Stimulated activated CD4-positive, alpha-beta T cell treated with anti-CD3 and anti-CD28 coated beads, Interleukin-2, amount 100 ng/mL, for 4 hours (primary cell): ENCODE measurements around the gene ERCC5.
A peak's percentile ranks its signal among the peaks of the same experiment; 100 is the strongest.

Experiments used
- DNase-seq: peaks from one replicate; pipeline ENCODE4 v3.0.0-alpha.2; 2020; ENCODE audit warnings: low read depth

Gene ERCC5

DNA sequence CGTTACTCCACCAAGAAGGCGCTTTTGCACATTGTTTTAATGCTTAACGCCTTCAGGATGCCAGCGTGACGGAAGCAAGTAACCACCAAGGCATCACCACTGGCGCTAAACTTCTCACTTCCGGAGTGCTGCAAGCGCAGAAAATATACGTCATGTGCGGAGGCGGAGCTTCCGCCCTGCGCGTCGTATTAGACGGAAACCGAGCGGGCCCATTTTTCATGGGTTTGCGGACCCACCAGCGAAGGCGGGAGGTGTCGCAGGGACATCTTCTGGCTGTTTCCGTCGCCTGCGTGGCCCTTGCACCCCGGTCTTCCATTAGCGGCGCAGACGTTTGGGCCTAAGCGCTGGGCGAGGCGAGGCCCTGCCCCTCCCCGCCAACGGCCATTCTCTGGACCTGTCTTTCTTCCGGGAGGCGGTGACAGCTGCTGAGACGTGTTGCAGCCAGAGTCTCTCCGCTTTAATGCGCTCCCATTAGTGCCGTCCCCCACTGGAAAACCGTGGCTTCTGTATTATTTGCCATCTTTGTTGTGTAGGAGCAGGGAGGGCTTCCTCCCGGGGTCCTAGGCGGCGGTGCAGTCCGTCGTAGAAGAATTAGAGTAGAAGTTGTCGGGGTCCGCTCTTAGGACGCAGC, at the start of gene ERCC5:
Gene ERCC5, plus strand, starts transcription at position 403 of the 631 bp plus-strand sequence. CDS start 235 bp downstream, outside the sequence.
- DNase-seq = peak; percentile 92

DNA sequence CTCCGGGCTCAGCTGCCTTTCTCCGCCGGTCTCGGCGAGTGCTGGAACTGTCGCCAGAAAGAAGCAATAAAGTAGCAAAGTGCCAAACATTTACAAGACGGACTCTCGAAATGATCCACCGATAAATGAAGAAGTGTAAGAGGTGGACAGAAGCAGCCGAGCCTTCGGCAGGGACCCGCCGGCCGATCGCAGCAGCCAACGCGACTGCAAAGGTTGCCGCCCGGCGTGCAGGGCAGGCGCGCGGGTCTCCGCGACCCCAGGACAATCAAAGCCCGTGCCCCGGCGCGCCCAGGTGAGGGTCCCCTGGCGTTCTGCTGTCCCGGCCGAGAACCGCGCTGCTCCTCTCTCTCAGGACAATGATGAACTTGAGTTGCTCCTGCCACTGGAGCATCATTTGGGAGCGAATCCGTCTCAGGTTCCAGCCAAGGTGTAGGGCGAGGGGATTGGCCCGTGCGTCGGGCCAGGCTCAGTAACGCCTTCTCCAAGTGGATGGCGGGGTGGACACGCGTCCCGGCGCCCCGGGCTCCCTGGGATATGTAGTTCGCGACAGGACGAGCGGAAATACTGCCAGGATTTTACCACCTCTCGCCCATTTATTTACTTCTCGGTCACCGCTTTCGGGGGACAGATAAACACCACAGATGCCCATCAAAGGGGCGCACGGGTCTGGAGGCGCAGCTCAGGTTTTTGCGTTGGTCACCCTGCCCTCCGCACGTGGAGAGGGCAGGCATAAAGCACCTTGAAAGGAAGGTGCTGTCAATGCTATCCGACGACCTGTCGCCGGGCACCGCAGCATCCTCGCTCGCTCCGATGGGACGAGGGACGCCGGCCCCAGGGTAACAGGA, 47.0 kb upstream of the ERCC5 start, which contains the start of the genes BIVM and POGLUT2:
Gene BIVM, plus strand, starts transcription at position 539 of the 845 bp plus-strand sequence. CDS start 8,149 bp downstream, outside the sequence.
Gene POGLUT2, minus strand, starts transcription at position 396 of the 845 bp plus-strand sequence. Its CDS starts 306 bp downstream, at position 90.
- DNase-seq = no peak

DNA sequence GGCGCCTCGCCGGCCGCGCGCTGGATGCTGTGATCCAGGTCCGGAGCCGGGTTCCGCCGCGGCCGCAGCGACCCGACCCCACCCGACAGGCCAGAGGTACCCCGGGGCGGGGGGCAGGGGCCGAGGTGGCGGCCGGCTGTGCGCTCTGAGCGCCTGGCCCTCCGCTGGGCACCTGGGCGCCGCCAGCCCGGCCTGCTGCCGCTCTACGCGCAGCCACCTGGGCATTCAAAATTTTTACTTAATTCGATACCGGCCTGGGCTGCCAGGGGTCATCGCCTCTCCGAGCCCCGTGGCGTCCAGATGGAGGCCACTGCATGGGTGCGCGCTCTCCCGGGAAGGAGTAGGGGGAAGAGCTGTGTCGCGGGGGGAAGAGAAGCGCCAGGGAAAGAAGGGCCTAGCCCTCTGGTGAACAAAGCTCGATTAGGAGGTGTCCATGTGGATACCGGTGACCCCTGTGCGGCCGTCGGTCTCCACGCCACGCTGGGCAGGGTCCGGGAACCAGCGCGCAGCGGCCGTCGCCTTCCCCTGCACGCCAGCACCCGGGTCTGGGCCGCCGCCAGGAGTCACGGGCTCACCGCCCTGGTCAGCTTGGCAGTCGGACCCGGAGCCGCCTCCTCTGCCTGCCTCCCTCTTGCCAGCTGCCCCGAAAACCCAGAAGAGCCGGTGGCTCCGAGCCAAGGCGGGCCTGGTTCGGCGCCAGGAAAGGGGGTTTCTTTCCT, 46.2 kb upstream of the ERCC5 start:
- no peak for DNase-seq

DNA sequence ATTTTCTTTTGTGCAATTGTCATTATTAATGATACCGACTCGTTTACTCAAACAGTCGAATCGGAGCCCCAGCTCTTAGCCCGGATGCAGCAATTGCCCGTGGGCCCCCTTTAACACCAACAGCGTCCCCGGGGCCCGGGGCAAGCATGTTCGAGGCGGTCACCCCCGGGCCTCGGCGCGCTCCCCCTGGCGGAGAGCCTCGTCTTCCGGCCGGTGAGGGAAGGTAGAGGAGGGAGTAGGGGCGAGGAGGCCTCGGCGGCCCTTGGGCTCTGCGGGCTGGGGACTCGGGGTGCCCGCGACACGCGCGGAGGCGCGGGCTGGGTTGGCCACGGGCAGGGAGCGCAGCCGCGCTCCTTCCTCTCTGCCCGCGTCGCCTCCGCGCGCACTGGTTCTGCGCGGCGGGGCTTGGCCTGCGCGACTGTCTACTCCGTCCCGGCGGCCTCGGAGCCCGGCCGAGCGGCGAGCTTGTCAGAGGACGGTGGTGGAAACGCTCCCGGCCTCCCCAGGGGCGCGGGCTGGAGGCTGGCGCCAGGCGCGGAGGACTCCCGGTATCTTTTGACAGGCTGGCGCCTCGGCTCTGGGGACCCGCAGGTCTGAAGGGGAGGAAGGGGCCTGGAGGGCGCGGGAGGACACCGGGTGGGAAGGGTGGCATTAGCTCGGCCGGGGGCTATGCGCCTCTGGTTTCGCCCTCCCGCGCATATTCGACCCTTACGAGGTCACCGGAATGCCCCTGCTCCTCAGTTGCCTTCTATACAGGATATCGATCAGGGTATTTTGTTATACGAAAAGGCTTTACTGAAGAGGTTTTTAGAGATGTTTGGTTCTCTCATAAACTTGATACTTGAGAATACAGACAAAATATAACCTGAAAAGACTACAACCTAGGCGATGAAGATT, 45.4 kb upstream of the ERCC5 start:
- DNase-seq = peak; percentile 67

DNA sequence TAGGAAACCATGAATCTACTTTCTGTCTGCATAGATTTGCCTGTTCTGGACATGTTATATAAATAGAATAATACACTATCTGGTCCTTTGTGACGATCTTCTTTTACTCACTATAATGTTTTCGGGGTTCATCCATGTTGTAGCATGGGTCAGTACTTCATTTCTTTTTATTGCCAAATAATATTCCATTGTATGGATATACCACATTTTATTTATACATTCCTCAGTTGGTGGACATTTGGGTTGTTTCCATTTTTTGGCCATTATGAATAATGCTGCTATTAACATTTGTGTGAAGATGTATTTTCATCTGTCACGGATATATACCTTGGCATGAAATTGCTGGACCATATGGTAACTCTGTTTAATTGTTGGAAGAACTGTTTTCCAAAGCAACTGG, 40.2 kb upstream of the ERCC5 start:
- no peak for DNase-seq

DNA sequence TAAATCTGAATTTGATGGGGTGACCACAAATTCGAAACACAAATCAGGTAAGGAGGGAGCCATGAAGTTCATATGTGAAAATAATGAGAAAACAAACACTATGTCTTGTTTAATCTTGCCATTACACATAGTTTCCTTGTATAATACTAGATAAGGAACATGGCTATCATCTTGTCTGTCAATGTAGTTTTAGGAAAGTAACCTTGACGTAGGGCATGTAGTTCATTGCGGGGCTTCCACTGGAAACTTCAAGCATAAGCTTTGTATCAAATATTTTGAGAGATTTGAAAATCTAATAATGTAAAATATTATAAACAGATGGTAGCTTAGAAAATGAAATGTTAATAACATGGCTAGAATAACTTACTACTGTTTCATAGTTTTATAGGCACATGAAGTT, 38.1 kb upstream of the ERCC5 start:
- no peak for DNase-seq

DNA sequence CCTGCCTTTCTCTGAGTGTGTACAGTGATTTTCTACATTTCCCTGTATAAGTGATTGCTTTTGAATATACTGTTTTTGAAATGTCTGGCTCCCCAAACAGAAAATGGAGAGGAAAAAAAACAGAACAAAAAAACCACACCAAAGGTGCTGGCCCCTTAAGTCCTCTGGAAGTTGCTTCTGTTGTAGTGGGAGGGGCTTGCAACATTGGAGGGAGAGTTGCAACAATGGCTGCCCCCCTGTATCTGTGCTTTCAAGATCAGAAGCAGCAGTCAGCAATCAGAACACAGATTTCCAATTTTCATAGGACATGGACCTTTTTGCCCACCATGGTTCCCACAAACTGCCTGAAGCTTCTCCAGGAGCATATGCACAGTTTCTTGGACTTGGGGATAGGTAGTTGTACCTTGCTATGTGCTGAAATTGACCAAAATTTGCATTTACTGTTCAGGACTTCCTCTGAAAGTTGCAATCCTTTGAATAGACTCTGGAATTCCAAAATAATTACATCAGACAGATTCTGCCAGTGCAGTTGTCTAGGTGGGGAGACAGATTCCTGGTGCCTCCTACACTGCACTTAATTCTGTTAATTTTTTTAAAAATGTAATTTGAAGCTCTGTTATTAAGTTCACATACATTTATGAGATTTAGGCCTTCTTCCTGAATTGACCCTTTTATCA, 33.1 kb upstream of the ERCC5 start:
- DNase-seq = no peak

DNA sequence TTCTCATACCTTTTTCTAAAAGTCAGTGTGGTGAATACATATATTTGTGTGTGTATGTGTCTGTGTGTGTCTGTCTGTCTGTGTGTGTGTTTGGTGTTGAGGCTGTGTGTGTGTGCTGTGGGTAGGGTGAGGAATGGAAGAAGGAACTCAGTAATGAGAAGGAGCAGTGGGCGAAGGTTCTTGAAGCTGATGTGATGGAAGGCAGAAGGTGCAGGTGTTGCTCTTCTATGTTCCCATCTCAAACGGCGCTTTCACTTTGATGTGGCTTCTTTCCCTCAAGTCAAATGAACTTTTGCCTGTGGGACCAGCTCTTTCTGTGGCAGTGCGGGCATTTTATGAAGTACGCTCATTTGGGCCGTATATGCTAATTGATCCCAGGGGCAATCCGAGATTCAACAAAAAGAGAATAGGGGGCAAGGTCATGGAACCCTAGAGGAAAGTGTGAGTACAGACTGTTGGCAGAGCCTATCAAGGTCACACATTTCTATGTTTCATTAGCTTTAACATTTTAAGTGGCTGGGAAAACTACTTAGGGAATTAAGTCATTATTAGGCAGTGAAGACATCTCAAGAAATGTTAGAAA, 31.7 kb upstream of the ERCC5 start:
- no peak for DNase-seq

DNA sequence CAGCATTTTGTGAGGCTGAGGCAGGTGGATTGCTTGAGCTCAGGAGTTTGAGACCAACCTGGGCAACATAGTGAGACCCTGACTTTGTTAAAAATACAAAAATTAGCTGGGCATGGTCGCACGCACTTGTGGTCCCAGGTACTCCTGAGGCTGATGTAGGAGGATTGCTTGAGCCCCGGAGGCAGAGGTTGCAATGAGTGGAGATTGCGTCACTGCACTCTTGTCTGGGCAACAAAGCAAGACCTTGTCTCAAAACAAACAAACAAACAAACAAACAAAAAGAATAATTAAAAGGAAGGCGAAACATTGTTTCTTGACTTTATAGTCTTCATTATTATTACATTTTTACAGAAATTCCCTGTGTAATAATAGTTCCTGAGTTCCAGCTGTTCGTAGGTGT, 31.0 kb upstream of the ERCC5 start:
- DNase-seq = no peak

DNA sequence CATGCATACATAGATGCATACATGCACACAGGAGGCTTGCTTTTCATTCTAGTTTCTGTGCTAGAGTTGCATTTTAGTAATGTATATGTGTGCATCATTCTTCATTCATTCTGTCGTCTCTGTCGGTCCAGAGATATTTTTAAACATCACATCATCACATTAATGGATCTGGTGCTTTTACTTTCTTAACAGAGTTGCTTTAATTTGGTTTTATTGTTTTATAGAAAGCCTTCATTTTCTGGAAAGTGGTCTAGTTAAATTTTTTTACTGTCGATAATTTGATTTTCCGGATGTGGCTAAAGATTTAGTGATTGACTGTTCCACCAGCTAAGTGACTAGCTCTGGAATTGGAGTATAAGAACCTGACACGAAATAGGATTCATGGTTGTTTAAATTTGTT, 30.0 kb upstream of the ERCC5 start:
- DNase-seq = no peak

DNA sequence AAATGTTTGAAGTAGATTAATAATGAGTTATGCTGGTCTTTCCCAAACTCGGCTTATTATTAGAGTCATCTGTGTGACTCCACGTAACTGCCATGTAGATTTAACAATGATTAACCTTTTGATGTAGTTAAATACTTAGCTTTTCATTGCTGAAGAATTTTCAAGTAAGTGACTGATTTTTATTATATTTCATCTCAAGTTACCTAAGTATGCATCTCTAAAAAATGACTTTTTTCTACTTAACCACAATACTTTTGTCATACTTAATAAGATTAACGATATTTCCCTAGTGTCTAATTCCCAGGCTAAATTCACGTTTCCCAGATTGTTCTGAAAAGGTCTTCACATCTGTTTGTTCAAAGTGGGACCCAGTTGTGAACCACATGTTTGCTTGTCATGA, 29.1 kb upstream of the ERCC5 start:
- no peak for DNase-seq

DNA sequence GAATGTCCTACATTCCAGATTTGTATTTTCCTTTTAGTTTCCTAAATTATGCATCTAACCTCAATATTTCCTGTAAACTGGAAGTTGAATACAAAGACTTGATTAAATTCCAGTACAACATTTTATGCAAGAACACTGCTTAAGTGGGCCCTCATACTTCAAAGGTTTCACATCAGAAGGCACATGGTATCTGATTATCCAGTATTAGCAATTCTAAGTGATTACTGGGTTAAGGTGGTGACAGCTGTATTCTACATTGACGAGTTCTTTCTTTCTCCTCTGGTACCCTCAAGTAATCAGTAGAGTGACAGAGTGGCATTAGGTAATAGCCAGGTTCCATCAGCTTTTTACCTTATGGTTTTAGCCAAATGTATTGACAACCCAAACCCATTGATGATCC, 28.6 kb upstream of the ERCC5 start:
- DNase-seq = no peak

DNA sequence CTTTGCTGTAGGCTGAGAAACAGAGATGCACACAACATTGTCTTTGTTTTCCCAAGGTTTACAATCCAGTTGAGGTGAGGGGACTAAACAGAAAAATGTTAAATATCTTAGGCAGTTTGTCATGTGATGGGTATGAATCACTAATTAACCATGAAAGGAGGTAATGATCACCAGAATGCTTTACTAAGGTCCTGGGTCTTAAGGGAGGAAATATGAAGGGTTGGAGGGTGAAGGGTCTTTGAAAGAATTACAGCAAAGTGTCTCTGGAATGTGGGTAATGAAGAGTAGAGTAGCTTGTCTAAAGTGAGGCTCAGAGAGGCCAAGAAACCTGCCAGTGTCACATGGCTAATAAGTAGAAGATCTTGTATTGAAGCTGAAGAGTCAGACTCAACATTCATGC, 27.9 kb upstream of the ERCC5 start:
- DNase-seq = no peak

DNA sequence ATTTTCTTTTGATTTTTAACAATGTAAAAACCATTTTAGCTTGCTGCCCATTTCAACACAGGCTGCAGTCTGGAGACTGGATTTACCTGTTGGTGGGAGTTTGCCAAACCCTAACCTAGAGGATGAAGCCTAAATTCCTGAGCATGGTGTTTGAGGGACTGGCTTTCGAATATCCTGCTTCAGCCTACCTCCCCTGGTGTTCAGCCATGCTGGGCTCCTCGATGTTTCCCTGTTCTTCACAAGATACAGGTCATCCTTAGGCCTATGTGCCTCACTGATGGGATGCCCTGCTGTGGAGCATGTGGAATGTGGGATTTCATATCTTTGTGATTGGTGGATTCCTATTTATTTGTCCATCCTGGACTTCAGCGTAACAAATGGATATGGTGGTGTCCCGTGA, 20.4 kb upstream of the ERCC5 start:
- DNase-seq = no peak

DNA sequence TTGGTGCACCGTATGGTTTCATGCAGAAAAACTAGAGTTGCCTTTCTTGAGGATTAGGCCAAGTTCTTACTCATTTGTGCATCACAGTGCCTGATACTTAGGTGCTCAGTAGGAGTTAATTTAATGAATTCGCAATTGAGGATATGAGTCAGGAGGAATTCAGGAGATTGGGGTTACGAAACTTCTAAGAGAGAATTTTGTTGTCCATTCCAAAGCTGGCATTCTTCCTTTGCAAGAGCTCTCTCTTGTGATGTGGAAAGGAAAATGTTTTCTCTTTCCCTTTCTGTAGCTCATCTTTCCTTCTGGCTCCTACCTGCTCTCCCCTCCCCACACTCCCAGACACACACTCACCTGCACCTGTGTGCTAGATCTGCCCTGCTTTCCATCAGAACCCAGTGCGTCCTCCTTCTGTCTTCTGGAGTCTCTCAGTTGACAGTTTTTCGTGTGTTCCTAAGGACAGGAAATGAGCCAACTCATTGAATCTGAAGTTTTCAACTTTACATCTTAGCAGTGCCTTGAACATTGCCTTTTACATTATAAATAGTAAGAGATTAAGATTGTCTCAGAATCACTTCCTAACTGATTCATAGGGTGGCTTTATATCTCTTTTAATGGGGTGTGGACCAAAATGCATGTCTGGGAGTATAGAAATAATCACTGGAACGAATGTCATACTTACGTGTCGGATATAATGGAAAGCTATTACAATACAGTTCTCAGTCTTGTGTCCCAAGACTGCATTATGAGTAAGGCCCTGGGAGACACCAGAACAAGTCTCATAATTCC, 19.7 kb upstream of the ERCC5 start:
- no peak for DNase-seq

DNA sequence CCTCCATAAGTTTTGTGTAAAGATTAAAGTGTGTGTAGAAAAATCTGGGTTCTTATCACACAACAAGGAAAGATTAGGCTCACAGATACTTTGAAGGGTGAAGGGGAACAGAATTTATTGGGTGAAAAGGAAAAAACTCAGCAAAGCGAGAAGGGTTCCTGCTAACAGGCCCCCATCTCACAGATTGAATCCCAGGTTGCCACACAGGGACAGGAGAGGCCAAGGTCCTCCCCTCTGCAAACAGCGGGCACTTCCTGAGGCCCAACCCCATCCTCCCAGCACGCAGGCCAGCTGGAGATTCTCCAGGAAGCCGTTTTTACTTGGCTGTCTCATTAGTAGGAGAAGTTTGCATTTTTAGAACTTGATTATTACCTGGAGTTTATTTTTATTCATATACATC, 15.2 kb upstream of the ERCC5 start:
- no peak for DNase-seq

DNA sequence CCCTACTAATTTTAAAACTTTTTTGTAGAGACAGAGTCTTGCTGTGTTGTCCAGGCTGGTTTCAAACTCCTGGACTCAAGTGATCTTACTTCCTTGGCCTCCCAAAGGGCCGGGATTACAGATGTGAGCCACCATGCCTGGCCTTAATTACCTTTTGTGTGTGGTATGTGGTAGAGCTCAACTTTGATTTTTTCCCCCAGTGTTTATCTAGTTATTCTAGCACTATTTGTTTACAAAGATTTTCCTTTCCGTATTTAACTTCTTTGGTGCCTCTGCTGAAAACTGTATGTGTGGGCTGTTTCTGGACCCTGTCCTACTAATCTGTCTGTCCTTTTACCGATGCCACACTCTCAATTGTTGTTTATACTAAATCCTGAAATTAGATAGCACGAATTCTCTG, 9.4 kb upstream of the ERCC5 start:
- DNase-seq = no peak

DNA sequence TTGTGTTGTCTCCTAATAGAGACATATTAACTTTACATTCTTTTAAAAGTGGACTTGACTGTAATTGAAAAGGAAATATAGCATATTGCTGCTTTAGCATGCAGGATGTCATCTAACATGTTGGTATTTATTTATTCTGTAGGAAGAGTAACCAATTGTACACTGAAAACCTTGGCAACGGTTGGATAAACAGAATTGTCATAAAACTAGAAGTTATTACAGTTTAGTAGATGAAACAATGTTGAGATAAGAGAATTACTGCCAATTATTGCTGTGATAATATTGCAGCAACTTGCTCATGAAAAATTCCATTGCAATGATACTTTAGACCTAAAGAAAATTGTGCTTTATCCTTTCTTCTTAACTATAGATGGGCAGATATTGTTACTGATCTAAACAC, 7.6 kb upstream of the ERCC5 start:
- no peak for DNase-seq

DNA sequence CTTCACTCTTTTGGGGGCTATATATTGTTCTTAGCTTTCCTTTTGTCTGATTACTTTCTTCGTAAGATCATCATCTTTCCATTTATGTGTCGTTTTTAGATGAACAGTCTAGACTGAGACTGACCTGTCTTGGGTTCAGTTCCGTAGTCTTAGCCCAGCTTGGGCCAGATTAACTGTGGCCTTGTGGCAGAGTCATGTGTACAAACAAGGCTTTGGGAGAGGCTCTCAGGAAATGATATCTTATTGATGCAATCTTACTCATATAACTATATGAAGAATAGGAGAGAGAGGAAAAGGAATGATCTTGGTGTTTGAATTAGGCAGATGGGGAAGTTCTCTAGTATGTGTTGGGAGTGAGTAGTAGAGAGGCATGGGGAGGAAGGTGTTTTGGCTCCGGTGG, 6.8 kb upstream of the ERCC5 start:
- DNase-seq = no peak

DNA sequence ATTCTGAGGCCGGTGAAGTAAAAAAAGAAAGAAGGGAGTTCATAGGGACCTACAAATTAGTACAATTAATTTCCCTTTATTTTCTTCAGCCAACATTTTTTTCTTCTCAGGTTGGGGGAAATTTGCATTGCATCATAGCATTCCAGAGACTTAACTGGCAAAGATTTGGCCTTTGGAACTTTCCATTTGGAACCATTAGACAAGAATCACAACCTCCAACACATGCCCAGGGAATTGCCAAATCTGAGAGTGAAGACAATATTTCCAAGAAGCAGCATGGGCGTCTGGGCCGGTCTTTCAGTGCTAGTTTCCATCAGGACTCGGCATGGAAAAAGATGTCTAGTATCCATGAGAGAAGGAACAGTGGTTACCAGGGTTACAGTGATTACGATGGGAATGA, 6.4 kb upstream of the ERCC5 start:
- DNase-seq = no peak
